ENCODE results near the gene LRRC72. TPM values are rescaled to one million over a fixed set of nuclear protein-coding genes. Genes with fewer than 3 reads are reported as not detected.
"Not testable (repeated sequence)": the region's sequence is repeated elsewhere in the genome, so short reads cannot be mapped to it uniquely, and the experiment has no call there.

Gene LRRC72
- total RNA-seq, 1 donor from 2014 or later, result not detected

- peak; percentile 74 for DNase-seq (ENCODE audit: low read depth)
These were observed 52.6 kb downstream of the LRRC72 start for GRCh38 chr7:16579216-16579615.

GRCh38 chr7:16581286-16581685 lies 54.7 kb downstream of the LRRC72 start:
- DNase-seq (ENCODE audit: low read depth), result no peak

DNA sequence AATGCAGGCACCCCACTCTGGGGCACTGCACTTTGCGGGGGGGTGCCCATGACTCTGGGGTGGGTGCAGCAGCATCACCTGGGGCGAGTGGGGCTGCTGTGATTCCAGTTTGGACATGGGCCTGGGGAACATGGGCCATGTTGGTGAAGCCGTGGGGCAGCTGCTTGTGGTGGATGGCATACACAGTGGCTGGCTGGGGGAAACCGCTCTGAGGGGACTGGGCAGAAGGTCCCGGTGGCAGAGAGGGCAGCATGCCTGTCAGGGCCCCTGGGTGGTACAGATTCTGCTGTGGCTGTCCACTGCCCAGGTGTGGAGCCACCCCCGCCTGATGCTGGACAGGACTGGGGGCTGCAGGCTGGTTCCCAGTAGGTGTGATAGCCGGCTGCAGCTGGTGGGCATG lies 57.2 kb downstream of the LRRC72 start:
- DNase-seq (ENCODE audit: low read depth), result no peak

- no peak for DNase-seq (ENCODE audit: low read depth)
These were observed 58.9 kb downstream of the LRRC72 start for GRCh38 chr7:16585540-16585939.

DNA sequence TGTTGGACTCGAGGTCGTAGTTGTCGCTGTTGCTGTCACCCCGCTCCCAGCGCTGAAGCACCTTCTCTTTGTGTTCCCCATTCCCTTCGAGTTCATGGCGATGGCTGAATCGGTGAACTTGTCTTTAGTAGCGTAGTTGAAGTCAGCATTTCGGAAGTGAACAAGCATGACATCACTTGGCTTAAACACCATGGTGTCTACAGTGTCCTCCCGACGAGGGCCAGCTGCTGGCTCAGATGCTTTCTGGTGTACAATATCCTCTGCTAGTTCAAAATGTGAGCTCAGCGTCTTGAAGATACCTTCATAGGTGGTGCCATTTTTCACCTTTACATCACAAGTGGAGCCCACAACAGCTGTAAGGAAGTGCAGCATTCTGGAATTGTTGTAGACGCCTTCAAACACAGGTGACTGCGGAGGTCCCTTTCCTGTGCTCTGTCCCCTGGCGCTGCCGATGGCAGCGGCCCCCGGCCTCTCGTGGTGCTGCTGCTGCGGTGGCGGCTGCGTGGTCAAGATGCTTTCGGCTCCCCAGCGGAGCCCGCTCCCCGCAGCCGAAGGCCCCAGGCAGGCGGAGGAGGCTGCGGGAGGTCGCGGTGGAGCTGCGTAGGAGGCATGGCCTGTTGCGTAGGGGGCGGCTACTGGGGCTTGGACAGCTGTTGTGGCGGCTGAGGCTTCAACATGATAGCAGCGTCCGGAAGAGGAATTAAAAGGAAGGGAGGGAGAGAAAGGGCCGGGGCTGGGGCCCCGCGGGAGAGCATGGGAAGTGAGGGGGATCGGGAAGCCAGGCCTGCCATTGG lies 59.7 kb downstream of the LRRC72 start:
- DNase-seq (ENCODE audit: low read depth), result no peak

DNA sequence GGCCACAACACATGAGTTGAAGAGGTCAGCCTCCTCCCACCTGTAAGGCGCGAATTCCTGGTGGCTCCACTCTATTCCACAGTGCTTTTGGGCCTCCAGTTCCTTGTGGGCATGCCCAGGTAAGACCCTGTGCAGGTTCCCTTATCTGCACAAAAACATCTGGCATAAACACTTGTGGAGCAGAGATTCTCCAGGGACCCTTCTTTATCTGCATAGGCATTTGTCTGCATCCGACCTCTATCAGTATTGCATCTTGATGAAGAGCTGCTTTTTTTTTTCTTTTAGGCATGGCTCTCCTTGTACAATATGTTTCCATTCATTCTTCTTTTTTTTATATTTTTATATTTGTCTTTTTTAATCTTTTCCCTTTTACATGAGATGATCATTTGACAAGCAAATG lies 60.5 kb downstream of the LRRC72 start:
- no peak for DNase-seq (ENCODE audit: low read depth)

- DNase-seq (ENCODE audit: low read depth), result no peak
These were observed 61.2 kb downstream of the LRRC72 start for GRCh38 chr7:16587790-16588189.

- DNase-seq (ENCODE audit: low read depth), result no peak
These were observed 63.3 kb downstream of the LRRC72 start for GRCh38 chr7:16589881-16590280.

DNA sequence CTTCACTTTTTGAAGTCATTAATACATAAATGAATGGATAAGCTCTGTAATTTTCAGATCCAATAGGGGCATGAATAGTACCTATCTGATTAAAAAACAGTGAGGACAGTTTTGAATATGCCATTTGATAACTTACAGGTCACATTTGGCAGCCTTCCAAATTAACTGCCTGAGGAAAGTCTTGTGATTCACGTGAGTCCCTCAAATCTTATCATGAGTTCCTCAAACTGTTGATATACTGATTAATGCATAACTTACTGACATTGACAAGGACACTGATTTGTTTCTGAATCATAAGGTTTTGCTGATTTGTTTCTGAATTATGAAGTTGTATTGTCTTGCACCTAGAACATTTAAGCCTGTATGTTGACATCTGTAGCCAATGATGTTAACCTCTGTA lies 63.8 kb downstream of the LRRC72 start:
- no peak for DNase-seq (ENCODE audit: low read depth)

DNA sequence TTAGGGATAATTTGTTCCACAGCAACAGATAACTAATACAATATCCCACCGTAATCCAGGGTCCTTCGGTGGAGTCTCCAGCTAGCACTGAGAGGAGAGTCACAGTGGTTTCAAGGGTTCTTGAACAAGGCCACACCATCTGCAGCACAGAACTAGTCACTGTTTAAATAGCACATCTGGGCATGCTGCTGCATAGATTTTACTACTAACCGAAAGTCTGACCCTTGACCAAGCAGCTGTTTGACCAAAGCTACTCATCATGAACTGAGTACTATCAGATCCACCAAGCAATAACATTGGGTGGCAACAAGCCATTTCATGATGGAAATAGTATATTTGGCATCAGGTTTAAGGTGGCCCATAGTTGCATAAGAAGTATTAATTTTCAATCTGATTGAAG lies 65.8 kb downstream of the LRRC72 start:
- no peak for DNase-seq (ENCODE audit: low read depth)

DNA sequence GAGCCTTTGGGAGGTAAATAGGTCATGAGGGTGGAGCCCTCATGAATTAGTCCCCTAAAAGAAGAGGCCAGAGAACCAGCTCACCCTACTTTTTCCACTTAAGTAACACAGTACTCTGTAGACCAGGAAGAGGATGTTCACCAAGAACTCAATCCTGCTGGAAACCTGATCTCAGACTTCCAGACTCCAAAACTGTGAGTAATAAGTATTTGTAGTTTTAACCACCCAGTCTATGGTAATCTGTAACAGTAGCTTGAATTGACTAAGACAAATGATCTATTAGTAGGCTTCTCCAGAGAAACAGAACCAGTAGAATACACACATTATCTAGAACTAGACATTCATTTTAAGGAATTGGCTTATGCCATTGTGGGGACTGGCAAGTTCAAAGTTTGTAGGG lies 67.4 kb downstream of the LRRC72 start:
- DNase-seq (ENCODE audit: low read depth), result peak; percentile 57

DNA sequence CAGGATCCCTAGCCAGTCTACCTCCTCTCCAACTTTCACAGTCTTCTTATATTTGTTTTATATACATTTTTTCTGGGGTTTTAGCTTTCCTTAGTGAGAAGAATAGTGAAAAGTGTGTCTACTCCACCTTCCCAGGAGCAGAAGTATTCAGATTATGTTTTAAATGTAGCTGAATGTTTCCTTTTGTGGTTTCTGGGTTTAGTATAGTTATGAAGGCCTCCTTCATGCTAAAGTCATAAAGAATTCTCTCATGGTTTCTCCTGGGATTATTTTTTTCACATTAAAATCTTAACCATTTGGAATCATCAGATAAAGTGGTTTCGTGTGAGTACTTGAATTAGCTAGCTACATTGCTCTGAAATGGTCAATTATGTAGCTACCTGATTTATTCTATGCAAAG lies 68.1 kb downstream of the LRRC72 start:
- DNase-seq (ENCODE audit: low read depth), result no peak

DNA sequence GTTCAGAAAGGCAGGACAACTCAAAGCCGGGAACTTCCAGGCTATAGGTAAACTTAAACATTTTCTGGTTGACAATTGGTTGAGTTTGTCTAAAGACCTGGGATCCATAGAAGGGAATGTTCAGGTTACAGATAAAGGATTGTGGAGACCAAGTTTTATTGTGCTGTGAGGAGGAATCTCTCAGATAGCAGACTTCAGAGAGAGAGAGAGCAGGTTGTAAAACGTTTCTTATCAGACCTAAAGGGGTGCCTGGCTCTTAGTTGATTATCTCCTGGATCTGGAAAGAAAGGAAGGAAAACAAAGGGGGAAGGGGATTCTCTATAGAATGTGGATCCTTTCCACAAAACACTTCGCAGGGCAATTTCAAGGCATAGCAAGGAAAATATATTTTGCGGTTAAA lies 69.0 kb downstream of the LRRC72 start:
- not testable (repeated sequence) for DNase-seq (ENCODE audit: low read depth)

GRCh38 chr7:16598015-16598414 lies 71.4 kb downstream of the LRRC72 start:
- no peak for DNase-seq (ENCODE audit: low read depth)

GRCh38 chr7:16599860-16600259 lies 73.2 kb downstream of the LRRC72 start:
- no peak for DNase-seq (ENCODE audit: low read depth)

- DNase-seq (ENCODE audit: low read depth), result no peak
These were observed 77.0 kb downstream of the LRRC72 start for GRCh38 chr7:16603633-16604032.

DNA sequence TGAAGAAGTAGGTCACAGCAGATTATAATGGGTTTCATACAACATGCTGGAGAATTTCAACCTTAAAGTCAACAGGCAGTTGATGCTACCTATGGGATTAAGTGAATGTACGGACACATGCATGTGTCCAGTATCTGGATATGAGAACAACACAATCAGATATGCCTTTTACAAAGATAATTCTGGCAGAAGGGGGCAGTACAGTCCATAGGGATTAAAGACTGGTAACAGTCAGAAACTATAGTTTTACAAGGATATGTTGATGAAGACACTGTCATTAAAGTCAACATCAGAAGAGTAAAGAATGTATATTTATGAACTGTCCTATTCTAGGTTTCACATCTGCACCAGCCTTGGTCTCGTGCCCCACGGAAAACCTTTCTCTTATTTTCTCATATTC lies 77.4 kb downstream of the LRRC72 start:
- no peak for DNase-seq (ENCODE audit: low read depth)

DNA sequence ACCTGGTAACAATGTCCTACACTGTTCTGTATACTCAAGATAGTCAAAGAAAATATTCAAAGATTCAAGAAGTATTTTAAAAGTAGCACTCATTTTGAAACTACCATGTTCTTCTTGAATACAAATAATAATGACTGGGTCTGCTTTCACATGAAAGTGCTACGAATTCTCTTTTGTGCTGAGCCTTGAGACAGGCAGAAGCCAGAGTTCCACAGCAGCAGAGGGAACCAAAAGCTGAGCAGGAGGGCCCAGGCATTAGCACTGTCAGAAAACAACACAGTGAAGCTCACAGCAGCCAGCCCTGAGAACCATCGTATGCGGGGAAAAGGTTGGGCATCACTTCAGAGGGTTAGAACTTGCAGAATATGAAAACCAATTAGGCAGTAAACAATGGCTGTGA lies 80.1 kb downstream of the LRRC72 start:
- no peak for DNase-seq (ENCODE audit: low read depth)

DNA sequence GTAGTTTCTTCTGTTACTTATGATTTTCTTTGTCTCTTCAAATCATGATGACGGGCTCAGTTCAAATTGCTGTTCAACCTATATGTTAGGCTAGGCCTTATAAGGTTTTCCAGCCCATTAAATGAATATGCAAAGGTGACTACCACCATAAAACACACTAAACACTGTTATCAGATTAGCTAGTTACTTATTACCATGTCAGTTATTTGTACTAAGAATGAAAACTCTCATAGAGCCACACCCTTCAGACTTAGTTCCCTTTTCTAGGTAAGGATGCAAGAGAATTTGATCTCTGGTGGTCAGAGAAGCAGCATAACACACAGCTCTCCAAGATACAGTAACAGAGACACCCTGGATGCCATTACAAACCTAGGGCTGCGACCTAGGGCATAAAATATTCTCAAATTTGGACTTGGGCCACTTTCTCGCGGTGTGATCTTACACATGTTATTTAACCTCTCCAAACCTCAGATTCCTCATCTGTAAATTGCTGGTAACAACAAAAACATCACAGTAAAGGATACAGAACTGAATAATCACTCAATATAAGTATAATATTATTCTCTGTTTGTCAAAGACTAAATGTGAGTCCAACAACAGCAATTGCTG lies 83.3 kb downstream of the LRRC72 start:
- peak; percentile 10 for DNase-seq (ENCODE audit: low read depth)

DNA sequence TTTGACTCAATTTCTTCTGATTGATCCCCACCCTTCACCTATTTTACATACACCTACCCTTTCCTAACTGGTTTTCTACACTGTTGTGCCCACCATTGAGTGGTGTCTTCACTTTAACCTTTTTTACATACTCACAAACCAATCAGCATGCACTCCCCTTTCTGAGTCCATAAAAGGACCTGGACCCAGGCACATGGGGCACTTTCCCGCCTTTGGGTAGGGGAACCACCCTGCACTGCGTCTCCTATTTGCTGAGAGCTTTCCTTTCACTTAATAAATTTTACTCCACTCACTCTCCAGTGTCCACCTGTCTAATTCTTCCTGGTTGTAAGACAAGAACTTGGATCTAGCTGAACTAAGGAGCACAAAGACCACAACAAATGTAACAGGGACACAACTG lies 85.1 kb downstream of the LRRC72 start:
- DNase-seq (ENCODE audit: low read depth), result peak; percentile 9

GRCh38 chr7:16615228-16615627 lies 88.6 kb downstream of the LRRC72 start:
- DNase-seq (ENCODE audit: low read depth), result no peak

DNA sequence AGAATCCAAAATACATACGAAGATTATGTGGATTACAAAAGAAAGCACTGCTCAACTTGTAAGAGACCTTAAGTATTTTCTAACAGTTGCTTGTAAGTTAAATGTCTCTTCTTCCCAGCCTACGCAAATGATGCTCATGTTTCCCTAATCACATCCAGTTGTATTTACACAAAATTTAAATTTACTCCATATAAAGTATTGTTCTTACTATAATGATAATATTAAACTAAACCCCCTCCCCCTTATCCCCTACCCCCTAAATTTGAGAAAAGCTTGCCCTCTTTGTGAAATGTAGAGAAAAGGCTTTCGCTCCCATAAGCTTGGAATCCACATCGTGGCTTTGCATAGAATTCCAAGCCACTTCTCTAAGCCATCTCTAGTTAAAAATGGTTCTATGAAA lies 89.5 kb downstream of the LRRC72 start:
- DNase-seq (ENCODE audit: low read depth), result no peak

GRCh38 chr7:16616542-16616941 lies 89.9 kb downstream of the LRRC72 start:
- DNase-seq (ENCODE audit: low read depth), result no peak
